Measurements from ENCODE around the gene DYNLL1.
A peak's percentile ranks its signal among the peaks of the same experiment; 100 is the strongest.
"Not testable (repeated sequence)": the region's sequence is repeated elsewhere in the genome, so short reads cannot be mapped to it uniquely, and the experiment has no call there.

The DYNLL1 gene

DNA sequence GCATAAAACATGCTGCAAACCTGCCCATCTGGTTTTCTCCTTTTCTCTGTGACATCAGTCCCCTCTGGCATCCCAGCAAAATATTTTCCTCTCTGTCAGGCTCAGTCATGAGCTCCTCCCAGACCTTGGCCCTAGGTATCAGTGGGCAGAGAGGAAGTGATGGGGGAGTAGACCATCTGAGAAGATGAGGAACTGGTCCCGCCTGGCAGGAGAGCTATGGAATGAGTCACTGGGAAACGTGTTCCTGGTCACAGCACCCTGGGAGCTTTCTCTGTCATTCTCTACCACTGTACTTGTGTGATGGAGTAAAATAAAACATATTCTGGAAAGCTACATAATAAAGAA is 21.3 kb upstream of the DYNLL1 start:
- no peak for DNase-seq (ENCODE audit: low spot score)

GRCh38 chr12:120475643-120476042 is 20.3 kb upstream of the DYNLL1 start:
- no peak for DNase-seq (ENCODE audit: low spot score)

DNA sequence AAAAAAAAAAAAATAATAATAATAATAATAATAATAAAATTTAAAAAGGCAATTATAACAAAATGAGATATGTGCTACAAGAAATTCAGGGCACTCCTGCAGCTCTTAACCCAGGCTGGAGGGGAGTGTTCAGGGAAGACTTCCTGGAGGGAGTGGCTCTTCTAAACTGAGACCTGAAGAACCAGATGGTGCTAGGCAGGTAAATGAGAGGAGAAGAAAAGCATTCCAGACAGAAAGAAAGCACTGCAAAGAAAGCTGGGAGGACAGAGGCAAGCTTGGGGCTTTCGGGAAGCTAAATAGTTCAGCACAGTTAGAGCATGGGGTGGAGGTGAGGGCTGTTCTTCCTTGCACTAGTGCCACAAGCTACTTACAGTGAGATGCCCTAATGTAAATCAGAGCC is 16.5 kb upstream of the DYNLL1 start:
- no peak for DNase-seq (ENCODE audit: low spot score)

- DNase-seq (ENCODE audit: low spot score) = no peak
Observed at GRCh38 chr12:120480211-120480610, 15.7 kb upstream of the DYNLL1 start.

- no peak for DNase-seq (ENCODE audit: low spot score)
Observed at GRCh38 chr12:120481022-120481767, 14.7 kb upstream of the DYNLL1 start.

DNA sequence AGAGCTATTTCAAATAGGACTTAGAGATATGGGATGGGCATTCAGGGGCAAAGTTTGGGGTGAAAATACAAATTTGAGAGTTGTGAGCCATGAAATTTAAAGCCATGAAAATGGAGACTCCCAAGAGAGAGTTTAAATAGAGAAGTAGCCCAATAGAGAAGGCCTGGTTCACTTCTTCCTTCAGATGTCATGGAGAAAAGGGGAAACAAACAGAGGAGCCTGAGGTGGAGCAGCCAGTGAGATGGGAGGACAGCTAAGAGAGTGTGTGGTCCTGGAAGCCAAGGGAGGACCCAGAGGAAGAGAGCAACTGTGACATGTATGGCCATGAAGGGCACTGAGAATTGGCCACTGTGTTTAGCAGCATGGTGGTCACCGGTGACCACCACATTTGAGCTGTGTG is 12.3 kb upstream of the DYNLL1 start:
- no peak for DNase-seq (ENCODE audit: low spot score)

DNA sequence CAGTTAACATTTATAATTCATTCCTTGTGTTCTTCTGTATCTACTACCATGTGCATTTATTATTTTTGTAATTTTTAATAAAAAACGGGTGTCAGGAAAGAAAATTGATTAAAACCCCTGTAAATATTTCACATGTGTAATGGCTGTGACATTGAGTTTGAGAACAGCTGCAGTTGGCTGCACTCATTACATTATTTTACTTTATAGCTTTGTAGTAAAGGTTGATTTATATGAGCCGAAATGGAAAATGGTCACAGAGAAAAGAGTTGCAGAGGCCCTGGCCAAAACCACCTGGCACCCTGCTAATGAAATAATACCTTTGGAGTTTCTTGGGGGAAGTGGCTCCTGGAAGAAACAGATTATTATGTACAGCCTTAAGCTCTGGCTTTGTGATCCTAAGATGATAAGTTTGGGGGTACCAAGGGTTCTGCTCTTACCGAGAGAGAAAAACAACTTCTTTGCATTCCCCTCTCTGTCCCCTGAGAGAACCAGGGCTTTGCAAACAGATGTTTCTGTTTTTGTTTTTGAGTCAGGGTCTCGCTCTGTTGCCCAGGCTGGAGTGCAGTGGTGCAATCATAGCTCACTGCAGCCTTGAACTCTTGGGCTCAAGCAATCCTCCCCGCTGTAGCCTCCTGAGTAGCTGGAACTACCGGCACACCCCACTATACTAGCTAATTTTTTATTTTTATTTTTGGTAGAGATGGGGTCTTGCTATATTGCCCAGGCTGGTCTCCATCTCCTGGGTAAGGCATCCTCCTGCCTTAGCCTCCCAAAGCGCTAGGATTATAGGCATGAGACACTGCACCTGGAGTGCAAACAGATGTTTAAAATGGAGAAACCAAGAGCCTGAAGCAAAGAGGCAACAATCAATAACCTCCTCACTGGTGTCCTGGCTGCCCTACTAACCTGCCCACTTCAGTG is 9.7 kb upstream of the DYNLL1 start:
- no peak for DNase-seq (ENCODE audit: low spot score)

DNA sequence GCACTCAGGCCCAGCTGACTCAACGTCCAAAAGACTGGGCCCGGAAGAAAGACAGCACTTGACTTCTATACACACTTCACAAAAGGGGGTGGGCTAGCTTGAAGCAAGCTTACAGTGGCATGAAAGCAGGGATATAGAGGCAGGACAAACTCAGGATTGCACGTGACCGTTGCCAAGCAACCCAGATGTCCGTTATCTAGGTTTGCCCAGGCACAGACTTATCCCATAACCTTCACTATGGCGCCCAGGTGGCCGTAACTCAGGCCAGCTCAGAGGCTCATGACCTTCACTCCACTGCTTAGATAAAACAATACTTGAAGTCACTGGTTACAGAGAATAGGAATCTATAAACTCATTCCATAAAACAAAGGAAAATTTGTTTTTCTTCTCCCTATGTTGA is 8.4 kb upstream of the DYNLL1 start:
- not testable (repeated sequence) for DNase-seq (ENCODE audit: low spot score)

DNA sequence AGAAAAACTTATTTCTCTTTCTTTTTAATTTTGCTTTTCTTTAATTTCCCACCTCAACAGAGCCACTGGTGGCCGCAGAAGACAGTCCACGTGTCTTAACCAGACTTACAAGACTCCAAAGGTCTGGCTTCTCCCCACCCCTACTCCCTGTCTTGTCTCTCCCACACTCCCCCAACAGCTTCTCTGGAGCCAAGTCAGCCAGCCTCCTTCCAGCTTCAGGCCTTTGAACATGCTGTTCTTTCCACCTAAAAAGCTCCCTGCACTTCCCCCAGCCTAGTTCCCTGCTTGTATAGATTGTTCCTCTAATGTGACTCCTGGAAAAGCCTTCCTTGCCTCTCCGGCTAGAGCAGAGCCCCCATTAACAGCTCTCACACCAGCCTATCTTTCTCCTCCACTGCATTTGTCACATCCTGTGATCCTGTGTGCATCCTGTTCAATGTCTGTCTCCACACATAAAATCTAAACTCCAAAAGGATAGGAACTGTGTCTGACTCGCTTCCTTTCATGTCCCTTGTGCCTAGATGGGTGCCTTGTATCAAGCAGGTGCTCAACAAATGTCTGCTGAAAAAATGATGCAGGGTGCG is 7.8 kb upstream of the DYNLL1 start:
- no peak for DNase-seq (ENCODE audit: low spot score)

DNA sequence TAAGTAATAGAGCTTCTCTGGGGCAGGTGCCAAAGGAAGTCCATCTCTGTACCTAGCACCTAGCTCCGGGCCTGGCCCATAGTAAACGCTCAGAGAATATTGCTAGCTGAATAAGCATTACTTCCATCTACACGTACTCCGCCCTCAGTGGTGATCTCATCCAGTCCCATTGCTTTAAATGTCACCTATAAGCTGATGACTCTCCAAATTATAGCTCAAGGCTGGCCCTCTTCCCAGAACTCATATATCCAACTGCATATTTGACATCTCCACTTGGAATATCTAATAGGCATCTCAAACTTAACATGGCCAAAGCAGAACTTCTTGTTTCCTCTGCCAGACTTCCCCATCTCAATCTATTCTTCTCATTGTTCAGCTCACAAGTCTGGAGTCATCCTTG is 6.9 kb upstream of the DYNLL1 start:
- no peak for DNase-seq (ENCODE audit: low spot score)

DNA sequence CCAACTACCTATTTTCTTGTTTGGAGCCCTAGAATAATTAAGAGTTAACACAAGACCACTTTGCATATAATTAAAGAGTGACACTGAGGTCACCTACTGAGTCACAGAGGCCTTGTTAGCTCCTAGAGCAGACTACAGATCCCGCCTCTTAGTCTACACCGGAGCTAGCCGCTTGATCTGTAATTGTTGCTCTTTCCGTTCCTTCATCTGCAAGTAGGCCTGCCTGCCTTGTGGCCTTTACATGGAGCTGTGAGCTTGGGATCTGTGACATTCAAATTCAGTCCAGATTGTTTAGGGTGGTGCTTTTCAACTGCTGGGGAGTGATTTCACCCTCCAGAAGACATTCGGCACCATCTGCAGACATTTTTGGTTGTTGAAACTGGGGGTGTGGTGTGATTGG is 5.6 kb upstream of the DYNLL1 start:
- no peak for DNase-seq (ENCODE audit: low spot score)

- no peak for DNase-seq (ENCODE audit: low spot score)
Observed at GRCh38 chr12:120490833-120491512, 4.9 kb upstream of the DYNLL1 start.

GRCh38 chr12:120495186-120495730 is 655 bp upstream of the DYNLL1 start:
- DNase-seq (ENCODE audit: low spot score) = no peak

DNA sequence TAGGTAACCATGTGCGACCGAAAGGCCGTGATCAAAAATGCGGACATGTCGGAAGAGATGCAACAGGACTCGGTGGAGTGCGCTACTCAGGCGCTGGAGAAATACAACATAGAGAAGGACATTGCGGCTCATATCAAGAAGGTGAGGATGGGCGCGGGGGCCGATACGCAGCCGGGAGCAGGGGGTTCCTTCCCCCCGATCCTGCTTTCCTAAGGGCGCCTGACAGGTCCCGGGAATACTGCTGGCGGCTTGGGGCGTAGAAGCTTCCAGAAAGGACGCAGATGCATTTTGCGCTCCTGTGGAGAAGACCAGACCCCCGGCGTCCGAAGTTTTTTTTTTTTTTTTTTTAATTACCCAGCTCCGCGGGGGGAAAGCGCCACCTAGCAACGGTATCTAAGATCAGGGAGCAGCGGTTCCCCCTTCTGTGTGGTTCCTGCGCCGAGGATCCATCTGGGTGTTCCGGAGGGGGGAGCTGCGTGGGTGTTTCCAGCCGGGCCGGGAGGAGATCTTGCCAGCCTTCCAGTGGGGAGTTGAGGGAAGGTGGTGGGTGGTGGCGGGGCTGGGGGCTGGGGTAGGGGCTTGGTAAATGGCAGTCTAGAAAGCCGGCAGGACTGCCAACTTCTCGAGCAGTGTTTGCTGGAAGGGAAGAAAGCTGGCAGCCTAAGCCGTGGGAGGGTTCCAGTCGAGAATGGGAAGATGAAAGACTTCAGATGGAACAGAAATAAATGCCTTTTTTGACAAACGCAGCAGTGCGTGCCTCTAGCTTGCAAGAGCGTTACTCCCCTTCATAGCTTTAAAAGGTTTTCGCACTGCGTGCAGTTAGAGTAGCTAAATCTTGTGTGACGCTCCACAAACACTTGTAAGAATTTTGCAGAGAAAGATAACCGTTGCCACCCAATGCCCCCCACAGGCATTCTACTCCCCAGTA is 764 bp downstream of the DYNLL1 start:
- peak; percentile 22 for DNase-seq (ENCODE audit: low spot score)

DNA sequence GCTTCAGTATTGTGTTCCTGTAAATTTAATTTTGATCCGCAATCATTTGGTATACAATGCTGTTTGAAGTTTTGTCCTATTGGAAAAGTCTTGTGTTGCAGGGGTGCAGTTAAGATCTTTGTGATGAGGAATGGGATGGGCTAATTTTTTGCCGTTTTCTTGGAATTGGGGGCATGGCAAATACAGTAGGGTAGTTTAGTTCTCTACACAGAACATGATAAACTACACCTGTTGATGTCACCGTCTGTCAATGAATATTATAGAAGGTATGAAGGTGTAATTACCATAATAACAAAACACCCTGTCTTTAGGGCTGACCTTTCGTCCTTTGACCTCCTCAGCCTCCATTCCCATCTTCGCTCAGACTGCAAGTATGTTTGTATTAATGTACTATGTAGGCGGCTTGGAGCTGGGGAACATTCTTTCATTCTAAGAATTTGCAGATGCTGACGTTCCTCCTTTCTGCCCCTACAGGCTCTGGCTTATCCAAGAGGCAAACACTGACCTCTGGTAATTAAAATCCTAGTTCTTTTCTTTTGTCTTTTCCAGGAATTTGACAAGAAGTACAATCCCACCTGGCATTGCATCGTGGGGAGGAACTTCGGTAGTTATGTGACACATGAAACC is 1.7 kb downstream of the DYNLL1 start:
- no peak for DNase-seq (ENCODE audit: low spot score)

- DNase-seq (ENCODE audit: low spot score) = no peak
Observed at GRCh38 chr12:120498870-120499515, 3.1 kb downstream of the DYNLL1 start.

DNA sequence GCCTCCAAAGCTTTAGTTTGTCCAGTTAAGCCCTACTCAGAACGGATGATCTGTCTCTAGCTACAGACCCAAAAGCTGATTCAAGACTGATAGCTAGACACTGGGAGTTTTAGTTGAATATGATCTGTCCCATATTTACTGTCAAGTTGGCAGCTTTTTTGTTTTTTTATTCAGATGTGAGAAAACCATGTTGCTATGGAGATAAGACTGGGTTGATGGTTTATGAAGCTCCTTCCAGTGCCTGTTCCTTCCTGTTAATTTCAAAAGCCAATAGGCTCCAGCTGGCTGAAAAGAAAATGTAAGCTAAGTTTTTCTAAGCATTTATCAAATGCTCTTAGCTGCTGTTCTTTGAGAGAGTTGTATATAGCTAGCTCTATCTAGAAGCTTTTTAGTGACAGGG is 4.7 kb downstream of the DYNLL1 start:
- DNase-seq (ENCODE audit: low spot score) = no peak

GRCh38 chr12:120504587-120504986 is 8.7 kb downstream of the DYNLL1 start:
- no peak for DNase-seq (ENCODE audit: low spot score)

- no peak for DNase-seq (ENCODE audit: low spot score)
Observed at GRCh38 chr12:120508537-120508936, 12.6 kb downstream of the DYNLL1 start.

DNA sequence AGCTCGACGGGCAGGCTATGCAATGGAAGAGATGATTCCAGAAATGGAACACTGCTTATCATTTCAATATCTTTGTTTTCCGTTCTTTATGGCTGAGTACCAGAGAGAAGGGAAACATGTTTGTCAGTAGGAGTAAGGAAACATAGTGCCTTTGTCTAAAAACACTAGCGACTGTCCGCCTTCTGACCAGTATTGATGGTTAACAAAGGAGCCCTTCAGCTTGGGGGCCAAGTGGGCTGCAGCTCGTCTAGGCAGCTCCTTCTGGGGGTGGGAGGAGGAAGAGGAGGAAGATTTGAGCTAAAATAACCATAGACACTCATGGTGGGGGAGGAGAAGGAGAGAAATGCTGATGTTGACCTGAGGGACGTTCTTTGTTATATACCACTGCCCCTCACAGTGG is 18.1 kb downstream of the DYNLL1 start:
- DNase-seq (ENCODE audit: low spot score) = no peak

Measured in HuH-7 (cell line).